H1 (cell line): ENCODE data around the gene POLH. TPM values are rescaled to one million over a fixed set of nuclear protein-coding genes. Genes with fewer than 3 reads are reported as not detected.

Experiments used
- BRCA1 ChIP-seq: IDR thresholded peaks from 2 replicates; pipeline ENCODE4 v1.6.1; 2012; ENCODE audit warnings: low read depth, low read length, improper control_type of control experiment
- CBX8 ChIP-seq: fragments of 300-800, 300-1000 bp; sonication (generic); IDR thresholded peaks from 2 replicates; pipeline ENCODE4 v1.7.1; 2016; ENCODE audit warnings: low read depth, low read length, borderline replicate concordance
- E2F6 ChIP-seq: IDR thresholded peaks from 2 replicates; pipeline ENCODE4 v1.6.1; 2012; ENCODE audit warnings: inconsistent platforms
- HDAC6 ChIP-seq: IDR thresholded peaks from one replicate; pipeline ENCODE4 v1.7.1; 2012; ENCODE audit warnings: low read depth, mild to moderate bottlenecking, inconsistent platforms, low read length, moderate library complexity
- JUND ChIP-seq: IDR thresholded peaks from 2 replicates; pipeline ENCODE4 v1.6.1; 2011; ENCODE audit warnings: mild to moderate bottlenecking, improper control_type of control experiment, low read length
- POLR2AphosphoS5 ChIP-seq: IDR thresholded peaks from 2 replicates; pipeline ENCODE4 v1.6.1; 2011; ENCODE audit warnings: low read depth, low read length
- polyA plus RNA-seq, 7 experiments: library from polyadenylated mRNA; depleted of rRNA in 3 of 7; stranded (reverse) in 5 of 7; unstranded in 2 of 7; fragments of >200 nt in 5 of 7; fragments of 200-250 nt in 2 of 7; gene quantifications; 1 replicate in 5 of 7; 2 replicates in 1 of 7; 4 replicates in 1 of 7; pipeline versions ENCODE4 v1.2.1 to v1.2.3, GENCODE V29; 2011 to 2013; ENCODE audit warnings: missing spikeins in 2 of 7, mixed read lengths in 2 of 7
- total RNA-seq: library from RNA; stranded (reverse); fragmentation: NEBNext Ultra II Directional; extraction: Animal tissue kit (Norgen Biotek cat#: 25700); gene quantifications from 2 replicates; pipeline ENCODE4 v1.2.1, GENCODE V29; 2021

POLH gene
- total and polyA plus RNA-seq, 2 of the 8 experiments (the other 6 are each of a cell fraction or from before 2014, with no cell fraction given): 5.8 to 12.4 TPM

GRCh38 chr6:43578748-43579147 is 2.8 kb downstream of the POLH start (continued):
- TF ChIP-seq HDAC6 (no peak), BRCA1 (no peak), CBX8 (no peak), JUND (no peak), POLR2AphosphoS5 (no peak), E2F6 (no peak)
